GM19324 (cell line): Measurements from ENCODE around the gene ZBED2.

ENCODE experiments used
- ATAC-seq: cut with Tn5 transposase; IDR thresholded peaks from one replicate; pipeline ENCODE4 v1.9.1; 2021; ENCODE audit warnings: mild to moderate bottlenecking, moderate library complexity; ENCODE audit not compliant: unreplicated experiment, low FRiP score

Gene ZBED2

DNA sequence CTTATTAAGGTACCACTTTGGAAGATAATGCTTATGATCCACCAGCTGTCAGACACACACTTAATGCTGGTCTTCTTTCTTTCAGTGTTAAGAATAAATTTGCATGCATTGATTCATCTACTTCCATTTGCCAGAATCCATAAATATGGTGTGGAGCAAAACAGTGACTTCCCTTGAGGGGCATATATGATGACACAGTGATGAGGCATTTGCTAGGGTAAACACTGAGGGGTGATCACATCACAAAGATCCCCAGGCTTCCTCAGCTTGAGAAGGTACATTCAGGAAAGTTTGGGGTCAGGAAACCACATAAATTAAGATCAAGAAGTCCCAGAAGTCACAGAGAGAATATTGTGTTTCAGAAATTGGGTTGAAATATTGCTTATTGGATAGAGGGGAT, 9.9 kb upstream of the ZBED2 start:
- ATAC-seq = no peak

DNA sequence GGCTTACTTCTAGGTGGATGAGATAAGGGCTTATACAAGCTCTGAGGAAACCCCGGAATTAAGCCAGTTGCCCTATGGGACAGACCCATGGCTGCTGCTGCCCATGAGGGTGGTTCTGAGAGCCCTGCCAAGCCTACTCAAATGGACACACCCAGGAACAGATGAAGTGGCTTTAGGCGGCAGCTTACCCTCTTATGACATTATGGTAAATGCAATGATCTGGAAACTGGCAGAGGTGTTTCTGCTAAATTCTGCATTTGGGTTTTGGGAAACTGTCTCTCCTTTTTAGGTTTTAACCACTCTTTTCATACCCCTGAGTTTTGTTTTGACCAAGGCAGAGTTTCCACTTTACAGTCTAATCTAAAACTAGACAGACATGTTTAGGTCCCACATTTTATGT, 9.0 kb upstream of the ZBED2 start:
- ATAC-seq = no peak

DNA sequence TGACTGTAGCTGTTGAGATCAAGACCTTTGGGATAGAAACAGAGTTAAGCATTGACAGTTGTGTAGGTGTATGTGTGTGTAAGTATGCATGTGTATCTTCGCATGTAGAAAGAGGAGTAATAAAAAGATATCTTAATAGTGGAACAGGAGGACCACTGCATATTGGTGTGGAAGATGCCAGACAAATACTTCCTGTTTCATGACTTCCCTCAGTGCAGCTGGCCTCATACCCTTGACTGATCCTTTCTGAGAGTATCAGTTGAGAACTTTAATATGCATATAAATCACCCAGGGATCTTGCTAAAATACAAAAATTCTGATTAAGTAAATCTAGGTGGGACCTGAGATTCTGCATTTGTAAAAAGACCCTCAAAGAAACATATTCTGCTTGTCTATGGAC, 8.5 kb upstream of the ZBED2 start:
- ATAC-seq = peak; percentile 44

DNA sequence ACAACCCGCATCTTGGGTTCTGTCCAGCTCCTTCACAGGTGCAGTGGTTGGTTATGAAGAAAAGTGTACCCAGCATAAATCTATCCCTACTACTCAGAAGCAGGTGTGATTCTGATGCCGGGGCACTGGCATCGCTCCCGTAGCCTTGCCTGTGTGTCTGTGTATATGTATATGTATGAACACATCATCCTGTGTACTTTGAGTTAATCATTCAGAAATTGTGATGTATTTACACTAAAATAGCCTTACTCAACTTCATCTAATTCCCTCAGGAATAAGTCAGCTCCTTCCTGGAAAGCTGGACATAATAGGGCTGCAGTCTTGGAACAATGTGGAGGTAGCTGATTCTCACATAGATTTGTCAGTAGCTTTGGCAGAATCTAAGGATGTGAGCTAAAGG, 6.7 kb upstream of the ZBED2 start:
- ATAC-seq = no peak

DNA sequence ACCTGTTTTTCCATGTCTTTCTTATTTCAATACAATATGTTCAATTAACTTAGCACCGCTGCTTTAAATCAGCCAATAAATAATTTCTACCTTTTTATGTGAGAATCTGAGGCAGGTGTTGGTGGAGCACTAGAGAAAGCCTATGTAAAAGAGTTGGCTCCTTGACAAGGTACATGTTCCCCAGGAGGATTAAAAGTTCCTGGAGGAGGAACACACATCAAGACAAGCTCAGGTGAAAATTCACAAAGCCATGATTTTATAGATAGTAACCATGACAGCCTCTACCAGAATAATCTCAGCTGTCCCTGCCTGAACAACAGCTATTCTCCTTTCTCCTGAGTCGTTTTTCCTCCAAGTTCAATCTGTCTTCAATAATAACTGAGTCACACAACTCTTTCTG, 3.4 kb upstream of the ZBED2 start:
- ATAC-seq = no peak

DNA sequence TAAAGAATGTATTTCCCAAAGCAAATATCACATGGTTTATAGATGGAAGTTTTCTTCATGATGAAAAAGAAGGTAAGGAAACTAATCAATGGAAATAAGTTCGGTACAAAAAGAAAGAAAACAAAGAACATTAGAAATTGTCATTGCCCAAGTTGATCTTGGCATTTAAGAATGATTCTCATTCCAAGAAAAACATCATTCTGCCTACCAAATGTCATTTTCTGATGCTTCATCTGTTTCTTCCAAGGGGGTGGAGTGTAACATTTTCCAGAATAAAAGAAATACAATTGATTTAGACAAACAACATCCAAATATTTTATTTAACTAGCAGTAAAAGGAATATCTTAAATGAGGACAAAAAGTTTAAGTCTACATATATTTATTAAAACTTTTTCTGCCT, 3.0 kb upstream of the ZBED2 start:
- no peak for ATAC-seq

DNA sequence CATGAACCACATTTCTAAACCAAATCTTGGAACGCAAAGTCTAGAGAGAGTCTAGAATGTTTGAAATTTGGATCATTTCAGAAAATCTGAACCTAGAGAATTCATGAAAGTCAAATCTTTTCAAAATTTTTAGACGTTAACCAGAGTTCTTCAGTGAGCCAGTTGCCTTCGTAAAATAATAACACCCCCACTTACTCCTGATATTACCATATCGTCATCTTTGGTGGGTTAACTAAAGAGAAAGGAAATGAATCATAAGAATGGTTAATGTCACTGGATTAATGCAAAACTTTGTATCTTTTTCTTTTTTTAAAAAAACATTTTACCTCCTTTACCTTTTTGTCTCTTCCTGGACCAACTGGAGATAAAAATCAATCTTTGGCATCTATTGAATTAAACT, 1.2 kb upstream of the ZBED2 start:
- ATAC-seq = no peak

DNA sequence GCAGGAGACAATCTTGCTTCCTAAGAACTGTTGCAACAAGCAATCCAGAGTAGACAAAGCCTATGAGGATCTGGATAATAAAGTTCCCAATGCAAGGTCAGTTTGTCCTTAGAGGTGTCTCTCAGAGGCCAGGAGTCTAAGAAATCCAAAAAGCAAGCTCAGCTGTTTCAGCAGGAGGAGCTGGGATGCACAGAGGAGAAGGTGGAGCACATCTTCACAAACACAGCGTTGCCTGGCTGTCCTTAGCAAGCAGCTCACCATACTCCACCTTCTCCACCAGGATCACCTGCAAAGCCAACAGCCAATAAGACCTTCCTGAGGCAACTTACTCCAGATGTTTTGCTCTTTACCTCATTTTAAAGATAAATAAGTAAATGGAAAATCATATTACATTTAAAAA, 365 bp downstream of the ZBED2 start:
- ATAC-seq = no peak

DNA sequence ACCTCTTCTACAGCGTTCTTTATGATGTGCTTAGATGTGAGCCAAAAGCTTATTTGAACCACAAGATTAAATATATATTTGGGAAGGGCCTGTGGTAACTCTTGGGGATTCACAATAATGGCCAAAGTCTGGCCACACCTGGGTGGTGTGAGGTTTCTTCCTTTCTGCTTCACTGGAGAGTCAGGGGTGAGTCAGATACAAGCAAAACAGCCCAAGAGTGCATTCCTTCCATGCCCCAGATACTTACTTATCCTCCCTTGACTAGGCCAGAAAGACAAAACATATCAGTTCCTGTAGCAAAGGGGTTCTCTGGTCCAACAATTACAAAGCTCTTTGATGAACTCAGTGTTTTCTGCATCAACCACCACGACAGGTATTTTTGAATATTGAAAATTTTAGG, 941 bp downstream of the ZBED2 start:
- peak; percentile 47 for ATAC-seq

DNA sequence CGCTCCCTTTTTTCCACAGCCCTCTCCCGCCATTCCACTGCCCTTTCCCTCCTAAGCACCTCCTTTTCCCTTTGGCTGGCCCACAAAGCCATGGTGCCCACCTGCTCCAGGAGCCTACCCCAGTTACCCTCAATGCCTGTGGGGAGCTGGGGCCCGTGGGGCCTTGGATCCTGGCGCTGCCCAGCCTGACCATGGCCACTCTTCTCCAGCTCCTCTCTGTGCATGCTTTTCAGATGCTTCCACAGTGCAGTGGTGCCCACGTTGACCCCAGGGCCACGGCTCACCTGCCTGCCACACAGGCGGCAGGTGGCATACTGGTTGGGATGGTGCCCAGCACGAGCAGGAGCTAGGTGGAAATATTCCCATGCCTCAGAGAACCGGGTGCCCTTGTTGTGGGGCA, 1.5 kb downstream of the ZBED2 start:
- ATAC-seq = peak; percentile 3

DNA sequence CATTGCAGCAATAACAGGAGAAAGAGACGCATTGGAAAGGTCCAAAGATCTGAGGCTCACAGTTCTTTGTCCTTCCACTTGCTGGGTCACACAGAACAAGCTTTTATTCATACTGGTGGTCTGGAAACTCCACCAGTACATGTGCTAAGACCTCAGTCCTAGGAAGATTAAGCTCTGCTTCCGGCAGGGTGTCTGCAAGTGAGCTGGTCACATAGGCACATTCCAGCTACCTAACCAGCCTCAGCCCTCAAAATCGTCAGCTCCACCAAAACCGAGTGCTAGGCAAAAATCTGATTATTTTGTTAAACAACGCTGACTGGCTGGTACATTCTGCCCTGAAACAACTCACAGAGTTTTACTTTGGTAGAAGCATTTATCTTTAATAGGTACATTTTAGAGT, 2.2 kb downstream of the ZBED2 start:
- ATAC-seq = no peak

DNA sequence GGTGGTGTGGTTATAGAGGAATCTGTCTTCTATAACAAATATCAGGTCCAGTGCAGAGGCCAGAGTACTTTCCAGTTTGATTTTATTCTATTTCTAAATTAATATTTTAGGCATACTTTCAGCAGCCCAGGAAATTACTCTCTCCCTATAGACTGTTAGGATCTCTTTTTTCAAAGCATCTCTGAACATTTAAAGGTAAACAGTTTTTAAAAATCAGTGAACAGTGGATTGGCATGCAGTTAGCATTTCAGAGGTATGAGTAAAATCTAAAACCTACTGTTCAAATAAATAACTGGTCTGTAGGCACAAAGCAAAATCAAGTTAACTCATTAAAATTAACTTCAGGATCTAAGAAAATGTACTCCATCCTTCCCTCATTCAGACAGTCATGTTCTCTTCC, 3.0 kb downstream of the ZBED2 start:
- no peak for ATAC-seq

DNA sequence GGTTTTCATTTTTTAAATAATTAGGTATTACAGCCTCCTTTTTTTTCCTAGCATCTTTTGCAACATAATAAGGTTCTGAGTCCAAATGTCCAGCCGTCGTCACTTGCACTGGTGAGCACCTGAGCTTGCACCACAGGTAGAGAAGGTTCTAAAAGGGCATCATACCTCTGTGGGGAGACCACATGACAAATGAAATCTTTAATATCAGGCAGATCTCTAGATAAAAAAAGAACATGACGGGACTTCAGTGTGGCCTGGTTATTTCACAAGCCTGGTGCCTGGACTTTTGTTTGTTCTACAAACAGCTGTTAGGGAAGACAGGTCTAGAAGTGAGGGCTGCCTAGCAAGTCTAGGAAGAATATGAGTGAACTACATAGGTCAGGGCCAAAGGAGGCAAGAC, 3.6 kb downstream of the ZBED2 start:
- ATAC-seq = no peak

DNA sequence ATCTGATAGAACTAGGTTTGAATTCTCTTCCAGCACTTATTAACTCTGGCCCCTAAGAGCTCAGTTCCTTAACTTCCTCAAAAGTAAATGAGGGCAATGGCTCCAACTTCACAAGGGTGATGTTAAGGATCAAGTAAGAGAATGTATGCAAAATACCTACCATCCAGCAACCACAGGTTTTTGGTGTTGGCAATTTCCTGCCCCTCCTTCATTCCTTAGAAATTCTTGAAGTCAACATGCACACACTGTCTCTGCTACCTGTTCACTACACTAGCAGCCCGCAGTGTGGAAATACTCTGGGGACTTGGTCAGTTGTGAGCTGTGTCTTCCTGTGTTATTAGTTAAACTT, 5.0 kb downstream of the ZBED2 start:
- no peak for ATAC-seq

DNA sequence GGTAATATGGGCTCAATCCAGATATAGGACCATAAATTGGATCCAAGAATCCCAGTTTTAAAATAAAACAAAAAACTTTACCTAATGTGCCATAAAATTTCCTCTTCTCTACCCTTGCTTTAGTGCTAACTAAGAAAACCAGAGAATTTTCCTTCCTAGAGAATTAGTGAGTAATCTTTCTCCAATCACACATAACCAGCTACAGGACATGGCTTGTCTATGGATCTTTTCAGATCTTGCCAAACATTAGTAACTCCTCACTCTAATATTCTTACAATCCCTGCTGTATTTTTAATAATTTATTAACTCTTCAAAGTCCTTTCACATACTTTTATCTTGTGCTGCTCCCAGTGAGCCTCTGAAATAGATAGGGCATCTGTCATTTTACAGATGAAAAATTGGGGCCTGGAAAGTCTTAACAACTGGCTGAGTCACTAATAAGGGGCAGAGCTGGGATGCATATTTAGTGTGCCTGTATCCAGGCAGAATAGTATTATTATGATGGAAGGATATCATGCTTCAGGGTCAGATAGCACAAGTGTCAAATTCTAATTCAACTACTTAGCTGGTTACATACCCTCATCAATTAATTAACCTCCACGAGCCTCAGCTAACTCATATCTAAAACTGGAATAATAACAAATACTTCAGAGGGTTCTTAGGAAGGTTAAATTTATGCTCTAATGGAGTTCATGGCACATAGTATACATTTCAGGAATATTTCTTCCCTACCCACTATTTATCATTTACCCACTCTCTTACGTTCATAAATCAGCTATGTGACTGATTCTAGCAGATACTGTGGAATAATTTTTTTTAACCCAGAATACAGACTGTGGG, 5.6 kb downstream of the ZBED2 start:
- ATAC-seq = no peak

DNA sequence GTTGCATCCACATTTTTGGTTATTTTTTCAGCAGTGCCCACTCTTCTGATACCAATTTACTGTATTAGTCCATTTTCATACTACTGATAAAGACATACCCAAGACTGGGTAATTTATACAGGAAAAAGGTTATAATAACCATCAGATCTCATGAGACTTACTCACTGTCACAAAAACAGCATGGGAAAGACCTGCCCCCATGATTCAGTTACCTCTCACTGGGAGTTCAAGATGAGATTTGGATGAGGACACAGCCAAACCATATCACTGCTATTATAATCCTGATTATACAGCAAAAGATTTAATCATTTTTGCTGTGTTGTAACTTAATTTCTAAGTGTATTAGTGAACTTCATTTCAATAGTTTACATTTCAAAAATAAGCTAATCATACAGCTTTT, 6.6 kb downstream of the ZBED2 start:
- no peak for ATAC-seq

DNA sequence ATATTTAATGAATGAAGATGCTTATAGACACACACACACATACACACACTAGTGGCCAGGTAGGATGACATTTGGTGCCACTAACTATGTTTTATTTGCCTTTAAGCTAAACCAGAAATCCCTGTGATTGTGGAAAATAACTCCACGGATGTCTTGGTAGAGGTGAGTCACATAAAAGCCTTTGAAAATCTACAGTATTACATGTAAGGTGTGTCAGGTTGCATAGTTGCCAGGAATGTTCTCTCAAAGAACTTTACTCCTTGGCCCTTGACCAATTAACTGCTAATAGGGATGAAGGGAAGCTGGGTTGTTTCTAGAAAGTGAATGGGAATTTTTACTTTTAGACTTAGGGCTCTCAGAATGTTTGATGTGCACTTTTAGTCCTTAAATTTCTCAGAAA, 9.9 kb downstream of the ZBED2 start:
- ATAC-seq = no peak

DNA sequence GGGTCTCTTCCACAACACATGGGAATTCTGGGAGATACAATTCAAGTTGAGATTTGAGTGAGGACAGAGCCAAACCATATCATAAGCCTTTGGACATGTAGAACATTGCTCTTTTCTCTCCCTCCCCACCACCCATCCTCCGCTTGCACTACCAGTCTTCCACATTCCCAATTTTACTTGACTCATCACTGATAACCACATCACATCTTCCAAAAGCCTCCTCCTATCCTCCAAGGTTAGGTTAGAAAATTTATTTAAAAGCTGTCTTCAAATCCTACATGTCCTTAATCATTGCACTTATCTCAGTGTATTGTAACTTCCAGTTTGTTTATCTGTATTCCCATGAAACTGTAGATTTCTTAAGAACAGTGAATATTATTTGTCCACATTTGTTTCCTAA, 10.4 kb downstream of the ZBED2 start:
- ATAC-seq = no peak

DNA sequence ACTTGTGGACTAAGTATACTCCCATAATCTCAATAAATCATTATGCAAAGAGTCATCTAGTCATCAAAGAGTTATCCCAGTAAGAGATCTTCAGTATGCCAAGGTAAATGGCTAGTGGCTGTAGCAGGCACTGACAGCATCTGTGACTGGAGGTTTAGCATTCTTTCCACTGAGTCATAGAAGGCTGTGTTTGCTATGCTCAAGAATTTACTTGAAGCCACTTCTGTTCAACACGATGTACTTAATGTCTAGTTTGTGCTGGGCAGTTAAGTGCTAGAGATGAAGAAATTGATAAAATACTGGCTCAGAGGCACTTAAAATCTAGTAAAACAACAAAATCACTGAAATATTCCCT, 13.0 kb downstream of the ZBED2 start:
- no peak for ATAC-seq

DNA sequence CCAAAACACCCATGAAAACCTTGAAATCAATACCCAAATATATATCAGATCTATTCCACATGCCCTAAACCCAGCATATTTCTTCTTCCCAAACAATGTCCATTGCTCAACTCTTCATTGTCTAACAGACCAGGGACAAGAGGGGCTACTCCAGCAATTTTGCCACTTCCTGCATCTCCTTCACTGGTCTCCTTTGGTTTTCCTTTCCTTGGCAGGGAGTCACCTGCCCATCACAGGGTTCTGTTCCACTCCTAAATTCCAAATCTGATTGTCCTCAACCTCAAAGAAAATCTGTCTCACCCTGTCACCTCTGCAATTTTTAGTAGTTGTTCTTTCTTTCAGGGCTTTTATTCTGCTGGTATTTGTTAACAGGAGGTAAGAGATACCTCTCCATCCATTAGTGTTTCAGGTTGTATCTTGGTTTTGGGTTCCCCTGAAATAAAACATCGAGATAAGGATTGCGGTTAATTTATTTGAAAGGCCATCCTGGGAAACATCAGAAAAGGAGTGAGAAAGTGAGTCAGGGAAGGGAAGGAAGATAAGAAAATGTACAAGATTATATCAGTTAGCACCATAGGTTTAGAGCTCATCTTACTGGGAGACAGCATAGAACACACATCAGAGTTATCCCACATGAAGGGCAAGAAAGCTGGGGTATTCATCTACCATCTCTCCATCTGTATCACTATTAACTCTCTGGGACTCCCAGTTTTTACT, 13.6 kb downstream of the ZBED2 start:
- ATAC-seq = no peak

DNA sequence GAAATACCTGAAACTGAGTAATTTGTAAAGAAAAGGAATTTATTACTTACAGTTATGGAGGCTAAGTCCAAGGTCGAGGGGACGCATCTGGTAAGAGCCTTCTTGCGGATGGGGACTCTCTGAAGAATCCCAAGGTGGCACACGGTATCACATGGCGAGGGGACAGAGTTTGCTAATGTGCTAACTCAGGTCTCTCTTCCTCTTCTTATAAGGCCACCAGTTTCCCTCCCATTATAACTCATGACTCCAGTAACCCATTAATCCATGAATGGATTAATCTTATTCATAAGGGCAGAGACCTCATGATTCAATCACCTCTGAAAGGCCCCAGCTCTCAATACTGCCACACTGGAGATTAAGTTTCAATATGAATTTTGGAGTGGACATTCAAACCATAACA, 15.7 kb downstream of the ZBED2 start:
- no peak for ATAC-seq

DNA sequence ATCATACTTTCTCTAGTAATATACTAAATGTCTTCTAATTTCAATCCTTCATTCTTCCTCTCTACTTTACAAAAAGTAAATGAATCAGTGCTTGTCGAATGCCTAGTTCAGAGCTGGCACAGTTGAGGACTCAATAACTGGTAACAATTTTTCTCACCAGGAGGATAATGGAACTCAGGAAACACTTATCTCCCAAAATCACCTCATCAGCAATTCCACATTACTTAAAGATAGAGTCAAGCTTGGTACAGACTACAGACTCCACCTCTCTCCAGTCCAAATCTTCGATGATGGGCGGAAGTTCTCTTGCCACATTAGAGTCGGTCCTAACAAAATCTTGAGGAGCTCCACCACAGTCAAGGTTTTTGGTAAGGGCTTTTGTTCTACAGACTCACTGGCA, 16.3 kb downstream of the ZBED2 start:
- ATAC-seq = no peak
